ENCODE measurements around the gene GNAI2.

GRCh38 chr3:50241713-50242380 is 5.8 kb downstream of the GNAI2 start:
- TF ChIP-seq TAF1 (IDR thresholded peaks at IDR 0.05; ENCODE audit: borderline replicate concordance, insufficient read depth, low read length) (no peak), POLR2AphosphoS5 (IDR thresholded peaks at IDR 0.05; ENCODE audit: low read depth, low read length) (no peak), FOXP2 (optimal IDR thresholded peaks at IDR 0.05; ENCODE audit: borderline replicate concordance, extremely low read depth, extremely low read length, insufficient read depth) (no peak), SIN3A (IDR thresholded peaks at IDR 0.05; ENCODE audit: borderline replicate concordance, insufficient read depth, low read length) (no peak)
- TF ChIP-seq, protein P1, sequence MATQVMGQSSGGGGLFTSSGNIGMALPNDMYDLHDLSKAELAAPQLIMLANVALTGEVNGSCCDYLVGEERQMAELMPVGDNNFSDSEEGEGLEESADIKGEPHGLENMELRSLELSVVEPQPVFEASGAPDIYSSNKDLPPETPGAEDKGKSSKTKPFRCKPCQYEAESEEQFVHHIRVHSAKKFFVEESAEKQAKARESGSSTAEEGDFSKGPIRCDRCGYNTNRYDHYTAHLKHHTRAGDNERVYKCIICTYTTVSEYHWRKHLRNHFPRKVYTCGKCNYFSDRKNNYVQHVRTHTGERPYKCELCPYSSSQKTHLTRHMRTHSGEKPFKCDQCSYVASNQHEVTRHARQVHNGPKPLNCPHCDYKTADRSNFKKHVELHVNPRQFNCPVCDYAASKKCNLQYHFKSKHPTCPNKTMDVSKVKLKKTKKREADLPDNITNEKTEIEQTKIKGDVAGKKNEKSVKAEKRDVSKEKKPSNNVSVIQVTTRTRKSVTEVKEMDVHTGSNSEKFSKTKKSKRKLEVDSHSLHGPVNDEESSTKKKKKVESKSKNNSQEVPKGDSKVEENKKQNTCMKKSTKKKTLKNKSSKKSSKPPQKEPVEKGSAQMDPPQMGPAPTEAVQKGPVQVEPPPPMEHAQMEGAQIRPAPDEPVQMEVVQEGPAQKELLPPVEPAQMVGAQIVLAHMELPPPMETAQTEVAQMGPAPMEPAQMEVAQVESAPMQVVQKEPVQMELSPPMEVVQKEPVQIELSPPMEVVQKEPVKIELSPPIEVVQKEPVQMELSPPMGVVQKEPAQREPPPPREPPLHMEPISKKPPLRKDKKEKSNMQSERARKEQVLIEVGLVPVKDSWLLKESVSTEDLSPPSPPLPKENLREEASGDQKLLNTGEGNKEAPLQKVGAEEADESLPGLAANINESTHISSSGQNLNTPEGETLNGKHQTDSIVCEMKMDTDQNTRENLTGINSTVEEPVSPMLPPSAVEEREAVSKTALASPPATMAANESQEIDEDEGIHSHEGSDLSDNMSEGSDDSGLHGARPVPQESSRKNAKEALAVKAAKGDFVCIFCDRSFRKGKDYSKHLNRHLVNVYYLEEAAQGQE (IDR thresholded peaks at IDR 0.05; ENCODE audit: insufficient read depth in 1 of 2, low read depth in 2 of 2, low read length in 2 of 2) = no peak

All from PFSK-1 (cell line).